Stimulated activated CD8-positive, alpha-beta memory T cell treated with anti-CD3 and anti-CD28 coated beads, Interleukin-7, amount 100 ng/mL, for 24 hours (primary cell): ENCODE measurements around the gene PPM1N.

ENCODE experiments used
- DNase-seq: peaks from one replicate; pipeline ENCODE4 v3.0.0-alpha.2; 2020; ENCODE audit warnings: low read depth

PPM1N gene, protein sequence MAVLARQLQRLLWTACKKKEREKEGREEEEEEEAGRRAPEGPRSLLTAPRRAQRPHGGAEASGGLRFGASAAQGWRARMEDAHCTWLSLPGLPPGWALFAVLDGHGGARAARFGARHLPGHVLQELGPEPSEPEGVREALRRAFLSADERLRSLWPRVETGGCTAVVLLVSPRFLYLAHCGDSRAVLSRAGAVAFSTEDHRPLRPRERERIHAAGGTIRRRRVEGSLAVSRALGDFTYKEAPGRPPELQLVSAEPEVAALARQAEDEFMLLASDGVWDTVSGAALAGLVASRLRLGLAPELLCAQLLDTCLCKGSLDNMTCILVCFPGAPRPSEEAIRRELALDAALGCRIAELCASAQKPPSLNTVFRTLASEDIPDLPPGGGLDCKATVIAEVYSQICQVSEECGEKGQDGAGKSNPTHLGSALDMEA

DNA sequence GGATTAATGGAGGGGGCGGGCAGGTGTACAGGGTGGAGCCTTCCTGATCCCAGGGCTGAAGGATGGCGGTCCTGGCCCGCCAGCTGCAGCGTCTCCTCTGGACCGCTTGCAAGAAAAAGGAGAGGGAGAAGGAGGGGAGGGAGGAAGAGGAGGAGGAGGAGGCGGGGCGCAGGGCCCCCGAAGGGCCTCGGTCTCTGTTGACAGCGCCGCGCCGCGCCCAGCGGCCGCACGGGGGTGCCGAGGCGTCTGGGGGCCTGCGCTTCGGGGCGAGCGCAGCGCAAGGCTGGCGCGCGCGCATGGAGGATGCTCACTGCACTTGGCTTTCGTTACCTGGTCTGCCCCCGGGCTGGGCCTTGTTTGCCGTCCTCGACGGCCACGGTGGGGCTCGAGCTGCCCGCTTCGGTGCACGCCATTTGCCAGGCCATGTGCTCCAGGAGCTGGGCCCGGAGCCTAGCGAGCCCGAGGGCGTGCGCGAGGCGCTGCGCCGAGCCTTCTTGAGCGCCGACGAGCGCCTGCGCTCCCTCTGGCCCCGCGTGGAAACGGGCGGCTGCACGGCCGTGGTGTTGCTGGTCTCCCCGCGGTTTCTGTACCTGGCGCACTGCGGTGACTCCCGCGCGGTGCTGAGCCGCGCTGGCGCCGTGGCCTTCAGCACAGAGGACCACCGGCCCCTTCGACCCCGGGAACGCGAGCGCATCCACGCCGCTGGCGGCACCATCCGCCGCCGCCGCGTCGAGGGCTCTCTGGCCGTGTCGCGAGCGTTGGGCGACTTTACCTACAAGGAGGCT is at the start of gene PPM1N:
Gene PPM1N (plus strand): TSS at position 33 of the 785 bp plus-strand sequence. CDS start 30 bp downstream, at position 63.
- DNase-seq, result no peak

DNA sequence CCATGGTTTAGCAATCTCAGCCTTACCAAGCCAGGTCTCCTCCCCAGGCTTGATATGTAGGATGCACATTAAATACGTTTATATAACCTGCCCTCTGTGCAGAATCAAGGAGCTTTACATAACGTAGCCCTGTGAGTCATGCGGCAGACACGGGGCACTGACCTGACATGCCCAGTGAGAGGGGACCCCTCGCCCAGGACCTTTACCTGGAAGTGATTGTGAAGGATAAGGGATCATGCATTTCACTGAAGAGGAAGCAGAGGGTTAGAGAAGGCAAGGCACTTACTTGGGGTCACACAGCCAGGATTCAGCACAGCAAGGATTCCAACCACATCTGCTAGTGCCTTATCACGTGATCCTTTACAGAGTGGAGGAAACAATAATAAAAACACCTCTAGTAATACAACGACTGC is 49.4 kb upstream of the PPM1N start:
- no peak for DNase-seq

DNA sequence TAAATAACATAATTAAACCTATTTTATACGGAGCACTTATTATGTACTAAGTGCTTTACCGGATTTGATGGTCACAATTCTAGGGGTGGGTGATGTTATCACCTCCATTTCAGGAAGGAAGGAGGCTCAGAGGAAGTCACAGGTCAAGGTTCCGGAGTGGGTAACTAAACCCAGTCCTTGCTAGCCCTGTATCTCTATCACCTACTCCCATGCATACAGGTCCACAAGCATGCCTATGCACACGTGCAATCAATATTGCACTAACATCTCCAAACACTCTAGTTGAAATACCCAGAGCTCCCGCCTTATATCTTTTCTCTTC is 48.3 kb upstream of the PPM1N start:
- no peak for DNase-seq

DNA sequence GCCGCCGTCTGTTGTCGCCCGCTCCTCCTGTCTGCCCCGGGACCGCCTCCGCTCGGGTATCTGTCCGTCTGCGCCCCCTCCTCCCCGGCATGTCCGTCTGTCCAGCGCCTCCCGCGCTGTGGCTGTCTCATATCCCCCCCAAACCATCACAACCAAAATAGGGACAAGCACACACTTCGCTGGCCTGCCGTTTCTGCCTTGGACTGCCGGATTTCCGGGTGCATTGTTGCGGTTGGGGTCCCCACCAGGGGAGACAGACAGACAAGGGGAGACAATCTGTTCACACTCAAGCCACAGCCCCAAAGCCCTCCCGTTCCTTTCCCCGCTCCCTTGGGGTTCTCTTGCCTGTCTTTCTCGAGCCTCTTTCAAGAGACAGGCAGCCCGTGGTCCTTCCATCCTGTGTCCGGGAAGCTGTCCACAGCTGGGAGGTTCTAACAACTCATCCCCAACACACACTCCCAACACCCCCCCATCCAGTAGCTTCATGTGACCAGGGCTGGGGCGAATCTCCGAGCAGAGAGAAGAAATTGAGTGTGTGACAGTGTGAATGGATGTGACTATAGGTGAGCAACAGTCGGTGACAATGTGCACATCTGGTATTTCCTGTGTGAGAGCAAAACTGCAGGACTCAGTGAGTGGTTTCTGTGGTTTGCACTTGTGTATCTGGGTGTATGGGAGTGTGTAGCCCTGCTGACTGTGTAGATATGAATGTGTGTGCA is 47.0 kb upstream of the PPM1N start:
- no peak for DNase-seq

DNA sequence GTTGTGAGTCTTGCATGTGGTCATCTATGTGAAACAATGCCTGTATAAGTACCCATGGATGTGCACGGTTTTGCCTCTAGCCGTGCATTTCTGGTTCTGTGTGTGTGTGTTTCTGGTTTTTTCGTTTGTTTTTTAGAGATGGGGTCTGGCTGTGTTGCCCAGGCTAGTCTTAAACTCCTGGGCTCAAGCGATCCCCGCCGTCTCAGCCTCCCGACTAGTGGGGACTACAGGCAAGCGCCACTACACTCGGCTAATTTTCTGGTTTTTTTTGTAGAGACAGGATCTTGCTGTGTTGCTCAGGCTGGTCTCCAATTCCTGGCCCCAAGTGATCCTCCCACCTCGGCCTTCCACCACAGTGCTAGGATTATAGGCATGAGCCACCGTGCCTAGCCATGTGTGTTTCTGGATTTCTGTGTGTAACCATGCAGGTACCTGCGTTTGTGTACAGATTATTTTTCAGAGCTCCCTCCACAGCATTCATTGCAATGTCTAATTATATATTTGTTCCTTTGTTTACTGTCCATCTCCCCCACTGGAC is 46.3 kb upstream of the PPM1N start:
- DNase-seq, result no peak

DNA sequence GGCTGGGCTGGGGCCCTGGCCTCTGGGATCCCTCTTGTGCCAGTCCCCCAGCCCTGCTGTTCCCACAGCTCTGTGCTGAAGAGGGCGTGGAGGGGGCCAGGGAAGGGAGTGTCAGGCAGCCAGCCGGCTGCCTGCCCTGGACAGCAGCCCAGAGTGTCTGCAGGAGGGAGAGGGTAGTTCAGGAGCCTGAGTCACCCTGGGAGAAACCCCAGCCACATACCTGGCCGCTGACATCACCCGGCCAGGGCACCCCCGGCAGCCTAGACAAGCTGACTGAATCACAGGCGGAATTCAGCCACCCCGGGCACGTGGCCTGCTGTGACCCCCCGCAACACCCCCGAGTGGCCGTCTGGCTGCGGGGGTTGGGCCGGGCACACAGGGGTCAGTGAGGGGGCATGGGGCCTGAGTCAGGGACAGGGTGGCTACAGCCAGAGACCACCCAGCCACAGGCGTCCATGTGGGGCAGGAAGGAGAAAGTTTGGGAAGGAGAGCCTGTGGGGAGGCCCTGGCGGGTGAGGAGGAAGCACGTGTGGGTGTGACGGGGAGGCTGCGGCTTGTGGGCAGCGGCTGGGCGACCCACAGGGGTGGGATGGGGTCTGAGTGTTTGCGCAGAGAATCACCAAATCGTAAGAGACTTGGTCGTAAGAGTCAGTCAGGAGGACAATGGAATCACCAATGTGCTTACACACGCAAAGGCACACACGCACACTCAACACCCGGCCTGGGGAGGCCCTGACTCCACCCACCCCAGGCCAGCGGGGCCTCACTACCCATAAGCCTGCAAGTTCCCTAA is 42.3 kb upstream of the PPM1N start:
- no peak for DNase-seq

DNA sequence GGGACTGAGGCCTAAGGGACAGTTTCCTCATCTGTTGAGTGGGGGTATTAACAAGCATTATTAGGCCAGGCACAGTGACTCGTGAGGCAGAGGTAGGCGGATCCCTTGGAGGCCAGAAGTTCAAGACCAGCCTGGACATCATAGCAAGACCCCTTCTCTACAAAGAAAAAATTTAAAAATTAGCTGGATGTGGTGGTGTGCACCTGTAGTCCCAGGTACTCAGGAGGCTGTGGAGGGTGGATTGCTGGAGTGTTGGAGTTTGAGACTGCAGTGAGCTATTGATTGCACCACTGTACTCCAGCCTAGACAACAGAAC is 41.8 kb upstream of the PPM1N start:
- no peak for DNase-seq

DNA sequence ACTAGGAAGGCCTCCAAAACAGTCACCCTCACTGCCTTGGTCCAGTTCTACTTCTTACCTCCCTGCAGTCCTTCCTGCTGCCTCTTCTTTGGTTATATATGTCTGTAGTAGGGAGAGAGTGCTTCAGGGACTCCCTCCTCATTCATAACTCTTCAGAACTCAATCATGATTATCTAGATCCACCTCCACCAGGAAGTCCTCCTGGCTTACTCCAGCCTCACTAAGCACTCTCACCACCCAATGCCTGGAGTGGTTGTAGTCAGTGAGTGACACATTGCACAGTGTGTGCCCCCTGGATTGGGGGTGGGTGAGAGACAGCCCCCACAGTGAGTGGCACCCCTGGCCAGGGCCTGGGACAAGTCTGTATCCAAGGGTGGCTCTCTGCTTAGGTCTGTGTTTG is 40.5 kb upstream of the PPM1N start:
- DNase-seq, result no peak

DNA sequence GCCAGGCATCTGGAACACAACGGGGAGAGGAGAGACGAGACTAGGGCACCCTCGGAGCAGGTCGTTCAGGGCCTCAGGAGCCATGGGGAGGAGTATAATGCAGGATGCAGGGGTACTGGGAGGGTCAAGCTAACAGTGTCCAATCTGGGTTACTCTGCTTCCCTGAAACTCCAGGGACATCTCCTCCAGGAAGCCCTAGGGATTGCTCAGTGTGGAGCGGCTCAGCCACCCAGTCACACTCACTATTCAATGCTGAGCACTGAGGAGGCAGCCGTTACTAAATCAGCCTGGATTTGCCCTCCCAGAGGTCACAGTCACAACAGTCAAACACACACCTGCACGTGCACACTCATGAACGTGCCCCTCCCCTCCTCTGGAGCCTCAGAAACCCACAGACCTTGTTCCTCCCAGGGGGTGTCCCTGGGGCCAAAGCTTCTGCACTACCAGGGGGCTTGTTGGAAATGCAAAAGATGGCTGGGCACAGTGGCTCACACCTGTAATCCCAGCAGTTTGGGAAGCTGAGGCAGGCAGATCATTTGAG is 37.4 kb upstream of the PPM1N start:
- DNase-seq, result no peak

DNA sequence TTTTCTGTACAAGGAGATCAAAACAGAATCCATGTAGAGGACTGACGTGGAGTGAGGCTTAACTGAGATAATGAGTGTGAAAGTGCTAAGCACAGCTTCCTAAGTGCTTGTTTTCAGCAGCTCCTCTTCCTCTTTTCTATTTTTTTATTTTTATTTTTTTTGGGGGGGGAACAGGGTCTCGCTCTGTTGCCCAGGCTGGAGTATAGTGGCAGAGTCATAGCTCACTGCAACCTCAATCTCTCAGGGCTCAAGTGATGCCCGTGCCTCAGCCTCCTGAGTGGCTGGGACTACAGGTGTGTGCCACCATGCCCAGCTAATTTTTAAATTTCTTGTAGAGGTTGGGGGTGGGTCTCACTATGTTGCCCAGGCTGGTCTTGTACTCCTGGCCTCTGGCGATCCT is 36.1 kb upstream of the PPM1N start:
- no peak for DNase-seq

DNA sequence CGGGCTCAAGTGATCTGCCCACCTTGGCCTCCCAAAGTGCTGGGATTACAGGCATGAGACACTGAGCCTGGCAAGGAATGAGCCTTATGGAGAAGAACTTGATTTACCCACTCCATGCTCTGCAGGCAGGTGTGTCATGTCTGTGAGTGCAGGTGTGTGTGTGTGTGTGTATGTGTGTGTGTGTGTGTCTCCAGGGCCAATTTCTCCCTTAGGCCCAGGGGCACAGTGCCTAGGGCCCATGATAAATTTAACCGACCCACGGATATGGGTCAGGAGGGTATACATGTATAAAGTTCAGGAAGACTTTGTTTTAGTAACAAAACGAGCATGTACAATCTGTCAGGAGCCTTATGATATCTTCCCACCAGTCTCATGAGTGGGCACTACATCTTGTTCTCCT is 35.0 kb upstream of the PPM1N start:
- no peak for DNase-seq

DNA sequence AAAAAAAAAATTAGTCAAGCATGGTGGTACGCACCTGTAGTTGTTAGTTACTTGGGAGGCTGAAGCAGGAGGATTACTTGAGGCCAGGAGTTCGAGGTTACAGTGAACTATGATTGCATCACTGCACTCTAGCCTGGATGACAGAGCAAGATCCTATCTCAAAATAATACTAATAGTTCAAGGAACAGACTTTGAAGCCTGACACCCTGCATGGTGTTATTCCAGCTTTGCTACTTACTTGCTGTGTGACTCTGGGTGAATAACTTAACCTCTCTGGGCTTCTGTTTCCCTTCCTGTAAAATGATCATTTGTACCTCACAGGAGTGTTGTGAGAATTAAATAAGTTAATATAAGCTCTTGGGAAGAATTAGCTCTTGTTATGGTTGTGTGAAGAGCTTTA is 34.0 kb upstream of the PPM1N start:
- DNase-seq, result no peak

DNA sequence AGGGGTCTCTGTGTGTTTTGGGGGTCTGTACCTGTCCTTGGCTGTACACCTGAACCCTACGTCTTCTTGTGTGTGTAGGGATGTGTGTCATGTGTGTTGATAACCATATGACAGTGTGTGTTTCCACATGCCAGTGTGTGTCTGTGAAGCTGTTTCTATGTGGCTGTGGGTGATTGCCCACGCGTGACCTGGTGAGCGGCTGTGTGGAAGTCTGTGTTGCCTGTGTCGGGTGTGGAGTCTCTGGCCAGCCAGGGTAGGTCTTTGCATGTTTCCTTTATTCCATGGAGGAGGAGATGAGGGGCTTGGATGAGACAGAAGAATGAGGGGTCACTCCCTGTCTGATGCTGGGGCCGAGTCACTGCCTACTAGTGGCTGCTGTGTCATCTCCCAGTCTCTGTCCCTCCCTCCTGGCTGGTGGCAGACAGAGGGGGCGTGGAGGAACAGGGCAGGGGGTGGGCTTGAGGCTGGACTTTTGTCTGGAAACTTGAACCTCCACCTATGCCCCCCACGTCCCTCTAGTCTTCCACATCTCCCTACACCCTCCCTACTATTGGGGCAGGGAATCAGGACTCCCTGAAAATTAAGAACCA is 33.3 kb upstream of the PPM1N start:
- DNase-seq, result no peak

DNA sequence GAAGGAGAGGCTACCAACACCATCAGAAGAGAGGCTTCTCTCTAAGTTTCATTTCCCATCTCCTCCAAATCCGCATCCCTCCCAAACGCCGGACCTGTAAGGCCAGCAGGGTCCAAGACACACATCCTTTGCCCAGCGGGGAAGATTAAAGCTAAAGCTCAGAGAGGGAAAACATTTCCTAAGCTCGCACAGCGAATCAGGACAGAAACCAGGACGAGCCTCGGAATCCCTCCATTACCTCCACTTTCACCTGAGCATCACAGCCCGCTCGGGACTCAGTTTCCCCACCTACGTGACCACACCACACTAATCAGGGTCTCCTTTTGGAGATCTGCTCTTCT is 31.2 kb upstream of the PPM1N start:
- no peak for DNase-seq

DNA sequence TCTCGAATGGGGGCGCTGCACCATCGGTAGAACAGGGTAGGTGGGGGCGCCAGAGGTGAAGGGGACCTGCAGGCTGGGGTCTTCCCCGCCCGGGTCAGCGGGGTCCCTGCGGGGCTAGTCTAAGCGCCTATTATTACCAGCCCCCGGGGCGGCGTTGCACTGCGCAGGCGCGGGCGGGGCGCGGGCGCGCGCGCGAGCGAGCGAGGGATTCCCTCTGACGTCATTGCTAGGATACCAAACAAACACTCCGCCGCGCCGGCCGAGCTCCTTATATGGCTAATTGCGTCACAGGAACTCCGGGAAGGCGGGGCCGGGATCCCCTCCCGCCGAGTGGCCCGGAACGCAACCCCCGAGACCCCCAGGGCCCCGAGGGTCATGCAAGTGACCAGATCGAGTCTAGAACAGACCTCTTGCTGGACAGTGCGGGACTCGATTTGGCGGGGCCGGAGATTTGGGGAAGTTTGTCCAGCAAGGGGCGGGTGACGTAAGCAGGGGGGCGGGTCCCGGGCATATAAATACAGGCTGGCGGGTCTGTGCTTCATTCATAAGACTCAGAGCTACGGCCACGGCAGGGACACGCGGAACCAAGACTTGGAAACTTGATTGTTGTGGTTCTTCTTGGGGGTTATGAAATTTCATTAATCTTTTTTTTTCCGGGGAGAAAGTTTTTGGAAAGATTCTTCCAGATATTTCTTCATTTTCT is 30.6 kb upstream of the PPM1N start, which contains the start of gene FOSB:
Gene FOSB (plus strand): TSS at position 541 of the 703 bp plus-strand sequence. CDS start 591 bp downstream, outside the sequence.
- peak; percentile 84 for DNase-seq

DNA sequence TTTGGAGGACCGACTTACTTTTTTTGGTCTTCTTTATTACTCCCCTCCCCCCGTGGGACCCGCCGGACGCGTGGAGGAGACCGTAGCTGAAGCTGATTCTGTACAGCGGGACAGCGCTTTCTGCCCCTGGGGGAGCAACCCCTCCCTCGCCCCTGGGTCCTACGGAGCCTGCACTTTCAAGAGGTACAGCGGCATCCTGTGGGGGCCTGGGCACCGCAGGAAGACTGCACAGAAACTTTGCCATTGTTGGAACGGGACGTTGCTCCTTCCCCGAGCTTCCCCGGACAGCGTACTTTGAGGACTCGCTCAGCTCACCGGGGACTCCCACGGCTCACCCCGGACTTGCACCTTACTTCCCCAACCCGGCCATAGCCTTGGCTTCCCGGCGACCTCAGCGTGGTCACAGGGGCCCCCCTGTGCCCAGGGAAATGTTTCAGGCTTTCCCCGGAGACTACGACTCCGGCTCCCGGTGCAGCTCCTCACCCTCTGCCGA is 30.0 kb upstream of the PPM1N start:
- no peak for DNase-seq

DNA sequence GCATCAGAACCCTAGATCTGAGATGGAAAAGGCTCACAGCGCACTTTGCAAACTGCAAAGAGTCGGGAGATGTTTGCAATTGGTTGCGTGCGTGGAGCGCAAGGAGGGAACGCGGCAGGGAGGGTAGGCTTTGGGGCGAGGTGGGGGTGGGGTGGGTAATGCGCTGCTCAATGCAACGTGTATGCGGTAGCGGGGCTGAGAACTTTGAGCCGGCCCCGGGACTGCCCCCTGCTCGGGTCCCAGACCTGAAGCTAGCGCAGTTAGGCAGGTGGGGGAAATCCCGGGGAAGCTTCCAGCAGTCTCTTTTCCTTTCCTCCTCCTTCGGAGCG is 29.5 kb upstream of the PPM1N start:
- no peak for DNase-seq

DNA sequence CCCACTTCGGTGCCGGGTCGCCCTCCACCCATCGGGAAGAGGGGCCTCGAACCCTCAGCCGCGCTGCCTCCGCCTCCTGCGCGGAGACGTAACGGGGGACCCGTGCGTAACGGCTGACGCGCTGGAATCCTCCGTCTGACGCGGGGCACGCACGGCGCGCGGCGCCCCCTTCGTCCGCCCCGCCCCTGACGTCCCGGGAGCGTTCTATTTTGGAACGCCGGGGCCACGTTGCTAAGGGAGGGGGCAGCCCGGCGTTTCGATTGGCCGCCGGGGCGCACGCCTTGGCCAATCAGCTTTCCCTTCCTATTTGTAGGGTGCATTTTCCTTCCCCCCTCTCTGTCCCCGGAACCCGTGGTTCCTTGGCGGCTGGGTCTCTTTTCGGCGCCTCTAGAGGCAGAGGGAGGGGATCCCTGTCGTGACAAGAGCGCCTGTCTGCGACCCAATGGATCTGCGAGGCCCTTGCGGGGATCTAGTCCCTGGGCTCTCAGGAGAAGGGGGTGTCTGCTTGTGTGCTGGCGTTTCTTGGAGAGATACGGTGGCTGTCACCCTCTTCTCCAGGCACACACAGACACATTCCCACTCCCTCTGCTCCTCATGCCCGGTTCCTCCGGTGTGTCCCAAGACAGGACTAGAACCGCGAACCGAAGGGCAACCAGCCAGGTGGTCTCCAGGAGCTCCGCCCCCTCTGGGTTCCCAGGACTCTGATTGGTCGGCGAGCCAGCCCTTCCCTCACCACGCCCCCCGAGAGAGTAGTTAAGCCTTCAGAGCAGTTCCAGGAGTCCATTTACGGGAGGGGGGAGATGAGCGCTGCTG is 28.9 kb upstream of the PPM1N start:
- peak; percentile 83 for DNase-seq

DNA sequence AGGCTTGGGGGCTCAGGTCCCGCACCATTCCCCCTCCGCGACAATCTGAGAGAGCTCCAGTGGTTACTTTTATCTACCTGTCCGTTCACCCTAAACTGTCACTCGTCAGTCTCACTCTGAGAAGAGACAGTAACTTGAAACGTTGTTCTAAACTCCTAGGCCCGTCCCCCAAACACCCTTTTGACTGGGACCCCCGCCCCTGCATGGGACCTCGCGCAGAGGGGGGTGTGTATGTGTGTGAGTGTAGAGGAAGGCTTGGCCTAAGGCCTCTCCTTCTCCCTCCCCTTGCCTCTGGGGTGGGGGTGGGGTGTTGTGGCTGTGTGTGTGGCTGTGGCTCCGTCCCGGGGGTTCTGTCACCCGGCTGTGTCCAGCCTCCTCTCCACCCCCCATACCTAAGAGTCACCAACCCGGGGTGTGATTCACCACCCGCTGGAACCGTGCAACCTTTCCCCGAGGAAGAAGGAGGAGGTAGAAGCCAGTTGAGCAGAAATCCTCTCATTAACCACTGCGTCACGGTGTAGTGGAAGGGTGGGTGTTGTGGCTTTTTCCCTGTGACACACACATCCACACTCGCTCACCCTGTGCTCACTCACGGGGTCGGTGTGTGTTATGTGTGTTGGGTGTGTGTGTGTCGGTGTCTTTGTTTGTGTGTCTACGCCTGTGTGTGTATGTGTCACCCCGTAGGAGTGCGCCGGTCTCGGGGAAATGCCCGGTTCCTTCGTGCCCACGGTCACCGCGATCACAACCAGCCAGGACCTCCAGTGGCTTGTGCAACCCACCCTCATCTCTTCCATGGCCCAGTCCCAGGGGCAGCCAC is 28.1 kb upstream of the PPM1N start:
- DNase-seq, result no peak
